ACHN (cell line): ENCODE measurements around the gene CARMIL1.
"Not testable (repeated sequence)": the region's sequence is repeated elsewhere in the genome, so short reads cannot be mapped to it uniquely, and the experiment has no call there.

Experiments
- DNase-seq: peaks from one replicate; pipeline ENCODE4 v3.0.0-alpha.2; 2015
- in situ Hi-C: cut with HindIII; loops from 2 replicates; pipeline ENCODE4 v1.10.0; 2017; ENCODE audit warnings: low sequenced_read_pairs, low pct_ligation_motif_present, low pct_unique_long_range_greater_than_20kb

The CARMIL1 gene

DNA sequence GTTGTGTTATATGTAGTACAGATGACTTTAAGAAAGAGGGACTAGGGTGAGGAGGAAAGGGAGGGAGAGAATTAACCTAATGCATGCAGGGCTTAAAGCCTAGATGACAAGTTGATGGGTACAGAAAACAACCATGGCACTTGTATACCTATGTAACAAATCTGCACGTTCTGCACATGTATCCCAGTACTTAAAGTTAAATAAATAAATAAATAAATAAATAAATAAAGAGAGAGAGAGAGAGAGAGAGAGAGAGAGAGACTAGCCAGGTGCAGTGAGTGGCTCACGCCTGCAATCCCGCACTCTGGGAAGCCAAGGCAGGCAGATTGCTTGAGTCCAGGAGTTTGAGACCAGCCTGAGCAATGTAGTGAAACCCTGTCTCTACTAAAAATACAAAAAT, 11.5 kb upstream of the CARMIL1 start:
- in situ Hi-C loops, result no loop called here

GRCh38 chr6:25270559-25270958, 8.6 kb upstream of the CARMIL1 start:
- in situ Hi-C loops, result no loop called here
- no peak for DNase-seq

More for the DNA sequence above, 11.5 kb upstream of the CARMIL1 start:
- DNase-seq, result no peak

DNA sequence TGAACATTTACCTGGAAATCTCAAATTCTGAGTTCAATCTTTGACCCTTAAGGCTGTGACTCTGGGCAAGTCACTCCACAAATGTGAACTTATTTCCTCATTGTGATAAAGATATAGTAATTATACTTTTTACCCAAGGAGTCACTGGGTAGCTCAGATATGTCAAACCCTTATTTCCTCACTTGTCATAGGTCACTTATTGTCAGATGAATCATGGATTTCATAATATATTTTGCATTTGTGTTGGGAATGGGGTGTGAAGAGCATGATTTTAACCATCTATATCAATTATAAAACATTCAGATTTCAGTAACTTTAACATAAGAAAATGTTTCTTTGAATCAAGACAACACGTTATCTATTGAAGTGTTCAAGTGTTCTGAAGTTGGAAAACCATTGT, 3.7 kb upstream of the CARMIL1 start:
- no peak for DNase-seq
- in situ Hi-C loops, result no loop called here

DNA sequence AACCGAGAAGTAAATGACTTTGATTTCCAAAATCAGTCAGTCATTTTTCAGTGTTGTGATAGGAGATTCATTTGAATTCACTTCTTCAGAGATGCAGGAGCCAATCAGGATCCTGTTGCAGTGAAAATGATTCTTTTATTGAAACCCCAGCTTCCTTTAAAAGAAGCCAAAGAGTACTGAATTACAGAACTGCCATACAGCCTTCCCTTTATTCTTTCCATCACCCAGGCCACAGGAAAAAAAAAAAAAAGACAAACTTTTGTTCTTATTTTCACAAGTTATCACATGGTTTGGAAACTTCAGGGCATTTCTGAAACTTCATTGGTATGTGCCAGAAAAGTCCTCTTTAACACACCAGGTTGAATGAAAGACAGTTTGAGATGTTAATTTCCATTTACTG, 1.8 kb upstream of the CARMIL1 start:
- in situ Hi-C loops, result no loop called here
- no peak for DNase-seq

- no peak for DNase-seq
- in situ Hi-C loops, result no loop called here
Measured at GRCh38 chr6:25277857-25278256, 1.3 kb upstream of the CARMIL1 start.

- in situ Hi-C loops, result no loop called here
- no peak for DNase-seq
Measured at GRCh38 chr6:25278261-25278913, 787 bp upstream of the CARMIL1 start.

DNA sequence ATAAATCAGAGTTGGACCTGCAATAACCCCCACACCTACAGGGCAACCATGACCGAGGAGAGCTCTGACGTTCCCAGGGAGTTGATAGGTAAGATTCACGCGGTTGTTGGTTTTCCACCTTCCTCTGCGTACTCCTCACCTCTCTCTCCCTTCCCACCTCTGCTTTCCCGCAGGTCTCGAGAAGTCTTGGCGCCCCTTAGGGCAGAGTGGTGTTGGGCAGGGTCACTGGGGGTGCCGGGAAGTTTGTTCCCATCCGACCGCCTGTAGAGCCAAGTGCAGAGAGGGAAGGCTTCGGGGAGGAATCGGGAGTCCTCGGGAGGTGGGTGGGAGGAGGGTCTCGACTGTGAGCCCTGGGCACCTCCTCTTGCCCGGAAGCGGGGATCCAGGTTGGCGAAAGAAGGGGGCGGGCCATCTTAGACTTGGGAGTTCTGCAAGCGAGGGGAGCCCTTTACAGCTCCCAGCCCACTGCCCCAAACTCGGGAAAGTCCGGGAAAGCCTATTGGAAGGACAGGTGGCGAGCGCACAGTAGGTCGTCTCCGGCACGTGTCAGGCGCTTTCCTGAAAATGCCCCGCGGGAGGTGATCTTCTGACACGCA, 672 bp downstream of the CARMIL1 start:
- in situ Hi-C loops, result no loop called here

GRCh38 chr6:25280344-25281074, 1.3 kb downstream of the CARMIL1 start:
- peak; percentile 67 for DNase-seq

More for the DNA sequence above, 672 bp downstream of the CARMIL1 start:
- DNase-seq, result peak; percentile 33

DNA sequence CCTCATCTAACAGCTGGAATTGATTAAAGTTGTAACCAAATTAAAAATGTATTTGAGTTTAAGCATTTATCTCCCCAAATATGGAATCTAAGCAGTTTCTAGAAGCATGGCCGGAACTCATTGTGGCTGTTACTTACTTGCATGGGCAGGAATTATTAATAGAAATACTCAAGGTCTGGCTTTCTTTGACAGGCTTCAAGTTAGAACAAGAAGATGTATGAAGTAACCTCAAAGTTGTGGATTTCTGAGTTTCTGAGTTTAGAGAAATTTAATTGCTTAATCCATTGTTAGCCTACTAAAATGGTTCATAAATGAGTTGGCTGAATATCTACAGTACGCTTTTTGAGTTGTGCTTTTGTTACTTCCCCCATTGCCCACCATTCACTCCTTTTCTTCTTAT, 7.7 kb downstream of the CARMIL1 start:
- in situ Hi-C loops, result no loop called here

More at GRCh38 chr6:25280344-25281074, 1.3 kb downstream of the CARMIL1 start:
- in situ Hi-C loops, result no loop called here

DNA sequence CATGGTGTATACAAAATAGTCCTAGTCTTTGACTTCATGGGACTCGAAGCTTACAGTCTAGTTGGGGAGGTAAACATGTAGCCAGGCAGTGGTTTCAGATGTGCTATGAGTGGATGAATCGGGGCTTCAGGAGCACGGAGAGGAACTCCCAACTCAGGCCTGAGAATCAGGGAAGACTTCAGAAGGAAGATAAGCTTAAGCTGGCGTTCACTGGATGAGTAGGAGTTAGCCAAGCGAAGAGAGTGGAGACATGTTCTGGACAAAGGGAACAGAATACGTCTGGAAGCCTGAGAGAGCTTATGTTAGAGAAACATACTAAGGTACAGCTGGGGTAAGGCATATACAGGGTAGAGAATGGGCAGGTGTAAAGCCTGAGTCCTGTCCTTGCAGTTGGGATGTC, 8.8 kb downstream of the CARMIL1 start:
- no peak for DNase-seq
- in situ Hi-C loops, result no loop called here

More for the DNA sequence above, 7.7 kb downstream of the CARMIL1 start:
- DNase-seq, result no peak

- in situ Hi-C loops, result no loop called here
- DNase-seq, result no peak
Measured at GRCh38 chr6:25288518-25288917, 9.3 kb downstream of the CARMIL1 start.

DNA sequence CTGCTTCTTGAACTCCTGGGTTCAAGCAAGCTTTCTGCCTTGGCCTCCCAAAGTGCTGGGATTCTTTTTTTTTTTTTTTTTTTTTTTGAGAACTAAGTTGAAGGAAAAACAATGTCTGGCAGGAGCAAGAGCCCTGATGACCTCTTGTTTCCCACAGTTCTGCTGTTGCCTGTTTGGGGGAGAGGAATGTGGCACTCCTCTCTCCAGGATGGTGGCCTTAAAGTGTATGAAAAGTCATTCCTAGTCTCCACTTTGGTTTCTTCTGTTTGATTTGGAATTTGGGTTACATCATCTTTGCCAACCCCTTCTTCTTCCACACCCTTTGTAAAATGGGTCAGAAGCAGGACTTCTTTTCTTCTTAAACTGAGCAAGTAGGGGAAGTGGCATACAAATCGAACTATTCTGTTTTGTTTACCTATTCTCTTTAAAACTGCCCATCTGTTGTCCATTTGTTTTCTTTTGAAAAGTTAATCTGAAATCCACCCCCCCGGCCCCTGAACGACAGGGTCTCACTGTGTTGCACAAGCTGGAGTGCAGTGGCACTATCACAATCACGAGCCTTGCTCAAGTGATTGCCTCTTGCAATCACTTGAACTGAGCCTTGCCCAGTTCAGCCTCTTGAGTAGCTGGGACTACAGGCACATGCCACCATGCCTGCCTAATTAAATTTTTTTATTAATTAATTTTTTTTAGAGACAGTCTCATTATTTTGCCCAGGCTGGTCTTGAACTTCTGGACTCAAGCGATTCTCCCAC, 11.3 kb downstream of the CARMIL1 start:
- in situ Hi-C loops, result no loop called here
- DNase-seq, result no peak

DNA sequence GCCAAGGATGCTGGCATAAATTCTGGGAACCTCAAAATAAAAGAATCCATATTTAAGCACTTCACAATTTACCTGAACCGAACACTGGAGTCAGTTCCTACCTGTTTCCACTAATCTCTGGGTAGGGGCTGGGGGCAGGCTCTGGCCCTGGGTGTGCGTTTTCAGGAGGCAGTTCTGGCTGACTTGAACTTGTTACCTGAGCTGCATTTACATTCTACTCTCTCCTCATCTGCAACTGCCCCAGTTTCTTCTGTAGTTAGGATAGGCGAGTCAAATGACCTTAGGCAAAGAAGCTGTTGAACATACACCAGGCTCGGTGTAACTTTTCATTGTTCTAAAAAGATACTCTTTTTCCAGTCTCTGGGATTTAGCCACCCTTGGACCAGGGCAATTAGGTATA, 13.2 kb downstream of the CARMIL1 start:
- no peak for DNase-seq
- in situ Hi-C loops, result no loop called here

- in situ Hi-C loops, result no loop called here
- no peak for DNase-seq
Measured at GRCh38 chr6:25295651-25296050, 16.5 kb downstream of the CARMIL1 start.

- in situ Hi-C loops, result no loop called here
- DNase-seq, result no peak
Measured at GRCh38 chr6:25296217-25296905, 17.2 kb downstream of the CARMIL1 start.

GRCh38 chr6:25297039-25297441, 17.9 kb downstream of the CARMIL1 start:
- DNase-seq, result no peak
- in situ Hi-C loops, result no loop called here

GRCh38 chr6:25297823-25298522, 18.8 kb downstream of the CARMIL1 start:
- in situ Hi-C loops, result no loop called here
- DNase-seq, result no peak

- DNase-seq, in situ Hi-C loops: not testable (repeated sequence)
Measured at GRCh38 chr6:25298523-25298865, 19.3 kb downstream of the CARMIL1 start.
